Fibroblast of mammary gland (primary cell): ENCODE data around the gene ZBTB22.
A peak's percentile ranks its signal among the peaks of the same experiment; 100 is the strongest.
"Not testable (repeated sequence)": the region's sequence is repeated elsewhere in the genome, so short reads cannot be mapped to it uniquely, and the experiment has no call there.

Source experiments
- DNase-seq: peaks from one replicate; pipeline ENCODE4 v3.0.0-alpha.2; 2010; ENCODE audit warnings: low read depth
- H3K4me3 ChIP-seq: 2 replicates; pipeline ENCODE4 v1.5.1; 2011; ENCODE audit warnings: low read depth, mild to moderate bottlenecking, low read length, moderate library complexity; ENCODE audit not compliant: control insufficient read depth
- TF ChIP-seq, protein P1 (sequence below): conservative IDR thresholded peaks from 2 replicates; pipeline ENCODE4 v1.5.1; 2011; ENCODE audit warnings: low read depth, low read length, inconsistent platforms; ENCODE audit not compliant: control insufficient read depth, insufficient read depth

The ZBTB22 gene

DNA sequence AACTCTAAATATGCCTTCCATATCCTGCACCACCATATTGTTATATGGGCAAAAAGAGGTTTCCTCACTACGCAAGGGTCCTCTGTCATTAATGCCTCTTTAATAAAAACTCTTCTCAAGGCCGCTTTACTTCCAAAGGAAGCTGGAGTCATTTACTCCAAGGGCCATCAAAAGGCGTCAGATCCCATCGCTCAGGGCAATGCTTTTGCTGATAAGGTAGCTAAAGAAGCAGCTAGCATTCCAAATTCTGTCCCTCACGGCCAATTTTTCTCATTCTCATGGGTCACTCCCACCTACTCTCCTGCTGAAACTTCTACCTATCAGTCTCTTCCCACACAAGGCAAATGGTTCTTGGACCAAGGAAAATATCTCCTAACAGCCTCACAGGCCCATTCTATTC lies 30.3 kb upstream of the ZBTB22 start:
- DNase-seq = no peak
- TF ChIP-seq, protein P1, sequence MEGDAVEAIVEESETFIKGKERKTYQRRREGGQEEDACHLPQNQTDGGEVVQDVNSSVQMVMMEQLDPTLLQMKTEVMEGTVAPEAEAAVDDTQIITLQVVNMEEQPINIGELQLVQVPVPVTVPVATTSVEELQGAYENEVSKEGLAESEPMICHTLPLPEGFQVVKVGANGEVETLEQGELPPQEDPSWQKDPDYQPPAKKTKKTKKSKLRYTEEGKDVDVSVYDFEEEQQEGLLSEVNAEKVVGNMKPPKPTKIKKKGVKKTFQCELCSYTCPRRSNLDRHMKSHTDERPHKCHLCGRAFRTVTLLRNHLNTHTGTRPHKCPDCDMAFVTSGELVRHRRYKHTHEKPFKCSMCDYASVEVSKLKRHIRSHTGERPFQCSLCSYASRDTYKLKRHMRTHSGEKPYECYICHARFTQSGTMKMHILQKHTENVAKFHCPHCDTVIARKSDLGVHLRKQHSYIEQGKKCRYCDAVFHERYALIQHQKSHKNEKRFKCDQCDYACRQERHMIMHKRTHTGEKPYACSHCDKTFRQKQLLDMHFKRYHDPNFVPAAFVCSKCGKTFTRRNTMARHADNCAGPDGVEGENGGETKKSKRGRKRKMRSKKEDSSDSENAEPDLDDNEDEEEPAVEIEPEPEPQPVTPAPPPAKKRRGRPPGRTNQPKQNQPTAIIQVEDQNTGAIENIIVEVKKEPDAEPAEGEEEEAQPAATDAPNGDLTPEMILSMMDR = no peak
- no peak overlapping the region for H3K4me3 ChIP-seq

DNA sequence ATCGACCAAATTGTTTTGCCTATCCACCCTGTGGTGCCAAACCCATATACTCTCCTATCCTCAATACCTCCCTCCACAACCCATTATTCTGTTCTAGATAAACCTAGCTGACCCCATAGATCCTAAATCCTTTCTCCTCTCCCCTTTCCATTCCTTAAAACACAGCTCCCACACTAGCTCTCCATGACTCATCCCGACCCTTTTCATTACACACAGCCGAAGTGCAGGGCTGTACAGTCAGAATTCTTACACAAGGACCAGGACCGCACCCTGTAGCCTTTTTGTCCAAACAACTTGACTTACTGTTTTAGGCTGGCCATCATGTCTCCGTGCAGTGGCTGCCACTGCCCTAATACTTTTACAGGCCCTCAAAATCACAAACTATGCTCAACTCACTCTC lies 29.4 kb upstream of the ZBTB22 start:
- not testable (repeated sequence) for H3K4me3 ChIP-seq
- peak; percentile 60 for DNase-seq

DNA sequence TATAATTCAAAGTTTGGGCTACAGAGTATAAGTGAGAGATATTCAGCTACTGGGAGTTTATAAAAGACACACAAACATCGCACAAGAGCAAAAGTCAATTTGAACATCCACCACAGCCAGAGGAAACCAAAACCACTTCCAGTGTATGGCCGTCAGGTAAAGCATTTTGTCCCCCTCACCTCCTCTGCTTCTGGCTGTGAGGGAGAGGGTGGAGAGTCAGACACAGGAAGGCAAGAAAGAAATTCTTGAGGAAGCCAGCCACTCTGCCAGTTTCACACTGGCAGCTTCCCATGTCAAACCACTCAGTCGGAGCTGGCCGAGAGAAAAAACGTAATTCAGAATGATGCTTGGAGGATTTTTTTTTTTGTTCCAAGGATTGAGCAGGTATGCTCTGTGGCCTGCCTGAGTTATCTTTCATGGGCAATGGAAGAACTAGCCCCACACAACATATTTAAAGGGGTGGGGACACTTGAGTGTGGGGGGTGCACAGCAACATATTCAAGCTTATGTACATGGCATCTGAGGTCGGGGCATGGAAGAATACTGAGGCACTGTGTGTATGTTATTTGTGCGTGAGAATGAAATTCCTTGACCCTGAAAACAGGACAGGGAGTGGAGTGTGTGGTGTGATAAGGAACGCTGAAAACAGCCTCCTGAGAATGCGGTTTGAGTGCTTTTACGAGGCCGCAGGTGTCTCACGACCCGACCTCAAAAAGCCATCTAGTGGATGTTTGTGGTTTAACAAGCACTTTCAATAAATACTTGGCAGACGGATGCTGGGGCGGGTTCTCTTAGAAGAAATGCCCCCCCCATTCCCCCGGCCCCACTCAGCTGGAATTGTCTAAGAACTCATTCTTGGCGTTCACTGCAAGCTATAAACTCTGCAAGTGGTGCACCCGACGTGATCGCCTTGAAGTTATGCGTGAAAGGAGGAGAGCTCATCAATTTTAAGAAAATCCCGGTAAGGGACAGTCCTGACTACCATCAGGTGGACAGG lies 27.5 kb upstream of the ZBTB22 start:
- peak; percentile 75 for DNase-seq
- no peak overlapping the region for H3K4me3 ChIP-seq
- TF ChIP-seq, protein P1 = peak; percentile 51

DNA sequence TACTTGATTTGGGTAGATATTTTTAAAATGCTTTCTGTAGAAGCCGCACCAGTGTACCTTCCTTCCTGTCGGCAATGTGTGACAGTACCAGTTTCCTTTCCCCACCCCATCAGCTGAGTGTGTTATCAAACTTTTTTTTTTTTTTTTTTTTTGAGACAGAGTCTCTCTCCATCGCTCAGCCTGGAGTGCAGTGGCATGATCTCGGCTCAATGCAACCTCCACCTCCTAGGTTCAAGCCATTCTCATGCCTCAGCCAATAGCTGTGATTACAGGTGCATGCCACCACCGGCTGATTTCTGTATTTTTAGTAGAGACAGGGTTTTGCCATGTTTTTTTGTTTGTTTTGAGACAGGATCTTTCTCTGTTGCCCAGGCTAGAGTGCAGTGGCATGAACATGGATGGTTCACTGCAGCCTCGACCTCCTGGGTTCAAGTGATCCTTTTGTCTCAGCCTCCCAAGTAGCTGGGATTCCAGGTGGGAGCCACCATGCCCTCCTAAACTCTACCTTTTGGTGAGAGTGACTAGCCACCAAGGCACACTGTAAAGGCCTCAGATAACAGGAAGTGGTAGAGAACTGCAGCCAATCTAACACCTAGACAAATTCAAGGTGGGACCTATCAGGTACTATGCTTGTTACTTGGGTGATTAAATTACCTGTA lies 26.5 kb upstream of the ZBTB22 start:
- no peak for DNase-seq
- no peak overlapping the region for H3K4me3 ChIP-seq
- TF ChIP-seq, protein P1 = no peak

DNA sequence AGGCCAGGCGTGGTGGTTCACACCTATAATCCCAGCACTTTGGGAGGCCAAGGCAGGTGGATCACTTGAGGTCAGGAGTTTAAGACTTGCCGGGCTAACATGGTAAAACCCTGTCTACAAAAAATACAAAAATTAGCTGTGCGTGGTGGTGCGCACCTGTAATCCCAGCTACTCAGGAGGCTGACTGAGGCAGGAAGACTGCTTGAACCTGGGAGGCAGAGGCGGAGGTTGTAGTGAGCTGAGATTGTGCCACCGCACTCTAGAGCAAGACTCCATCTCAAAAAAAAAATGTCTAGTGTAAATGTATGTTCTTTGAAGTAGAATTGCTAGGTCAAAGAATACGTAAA lies 26.0 kb upstream of the ZBTB22 start:
- not testable (repeated sequence) for H3K4me3 ChIP-seq, DNase-seq

DNA sequence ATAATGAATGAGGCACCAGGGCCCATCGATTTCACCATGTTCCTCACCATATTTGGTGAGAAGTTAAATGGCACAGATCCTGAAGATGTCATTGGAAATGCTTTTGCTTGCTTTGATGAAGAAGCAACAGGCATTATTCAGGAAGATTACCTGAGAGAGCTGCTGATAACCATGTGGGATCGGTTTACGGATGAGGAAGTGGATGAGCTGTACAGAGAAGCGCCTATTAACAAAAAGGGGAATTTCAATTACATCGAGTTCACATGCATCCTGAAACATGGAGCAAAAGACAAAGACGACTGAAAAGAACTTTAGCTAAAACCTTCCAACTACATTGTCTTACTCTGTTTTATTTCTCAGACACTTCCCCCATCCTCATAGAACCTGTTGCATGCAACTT lies 21.6 kb upstream of the ZBTB22 start:
- TF ChIP-seq, protein P1 = no peak

DNA sequence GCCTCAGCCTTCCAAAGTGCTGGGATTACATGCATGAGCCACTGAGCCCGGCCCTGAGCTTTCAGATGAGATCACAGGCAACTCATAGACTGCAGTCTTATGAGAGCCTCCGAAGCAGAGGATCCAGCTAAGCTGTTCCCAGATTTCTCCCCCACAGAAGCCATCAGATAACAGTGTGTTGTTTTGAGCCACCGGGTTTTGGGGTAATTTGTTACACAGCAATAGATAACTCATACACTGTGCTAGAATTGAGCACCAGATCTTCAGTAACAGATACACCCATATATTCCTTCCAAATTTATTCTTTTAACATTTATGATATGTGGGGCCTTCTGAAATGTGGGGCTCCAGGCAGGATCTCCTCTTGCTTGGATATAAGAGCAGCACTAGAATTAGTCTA lies 19.0 kb upstream of the ZBTB22 start:
- TF ChIP-seq, protein P1 = no peak
- no peak for DNase-seq
- H3K4me3 ChIP-seq = no peak overlapping the region

More for the DNA sequence above, 21.6 kb upstream of the ZBTB22 start:
- DNase-seq = no peak
- no peak overlapping the region for H3K4me3 ChIP-seq

DNA sequence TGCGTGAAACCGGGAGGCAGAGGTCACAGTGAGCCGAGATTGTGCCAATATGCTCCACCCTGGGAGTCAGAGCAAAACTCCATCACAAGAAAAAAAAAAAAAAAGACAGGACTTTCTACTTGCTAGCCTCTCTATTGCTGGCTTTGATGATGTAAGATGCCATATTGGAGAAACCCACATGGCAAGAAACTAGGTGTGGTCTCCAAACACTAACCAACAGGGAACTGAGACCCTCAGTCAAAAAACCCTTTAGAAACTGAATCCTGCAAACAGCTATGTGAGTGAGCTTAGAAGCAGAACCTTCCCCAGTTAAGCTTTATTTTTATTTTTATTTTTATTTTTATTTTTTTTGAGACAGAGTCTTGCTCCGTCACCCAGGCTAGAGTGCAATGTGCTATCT lies 18.4 kb upstream of the ZBTB22 start:
- TF ChIP-seq, protein P1 = no peak
- no peak overlapping the region for H3K4me3 ChIP-seq
- DNase-seq = no peak
